OCI-LY7 (cell line): Measurements from ENCODE around the gene EPS8L2.

Experiments used
- EZH2phosphoT487 ChIP-seq: fragments of 200-600 bp; sonication (generic); IDR thresholded peaks from 2 replicates; pipeline ENCODE4 v1.6.1; 2018; ENCODE audit warnings: low read depth, borderline replicate concordance, mild to moderate bottlenecking, mixed run types, antibody characterized with exemption, low read length, moderate library complexity, mixed read lengths
- TF ChIP-seq, protein P1 (sequence below): fragments of 200-600 bp; sonication (generic); conservative IDR thresholded peaks from 2 replicates; pipeline ENCODE4 v1.5.1; 2014; ENCODE audit warnings: mild to moderate bottlenecking, antibody characterized with exemption, low read length, moderate library complexity, mixed read lengths

DNA sequence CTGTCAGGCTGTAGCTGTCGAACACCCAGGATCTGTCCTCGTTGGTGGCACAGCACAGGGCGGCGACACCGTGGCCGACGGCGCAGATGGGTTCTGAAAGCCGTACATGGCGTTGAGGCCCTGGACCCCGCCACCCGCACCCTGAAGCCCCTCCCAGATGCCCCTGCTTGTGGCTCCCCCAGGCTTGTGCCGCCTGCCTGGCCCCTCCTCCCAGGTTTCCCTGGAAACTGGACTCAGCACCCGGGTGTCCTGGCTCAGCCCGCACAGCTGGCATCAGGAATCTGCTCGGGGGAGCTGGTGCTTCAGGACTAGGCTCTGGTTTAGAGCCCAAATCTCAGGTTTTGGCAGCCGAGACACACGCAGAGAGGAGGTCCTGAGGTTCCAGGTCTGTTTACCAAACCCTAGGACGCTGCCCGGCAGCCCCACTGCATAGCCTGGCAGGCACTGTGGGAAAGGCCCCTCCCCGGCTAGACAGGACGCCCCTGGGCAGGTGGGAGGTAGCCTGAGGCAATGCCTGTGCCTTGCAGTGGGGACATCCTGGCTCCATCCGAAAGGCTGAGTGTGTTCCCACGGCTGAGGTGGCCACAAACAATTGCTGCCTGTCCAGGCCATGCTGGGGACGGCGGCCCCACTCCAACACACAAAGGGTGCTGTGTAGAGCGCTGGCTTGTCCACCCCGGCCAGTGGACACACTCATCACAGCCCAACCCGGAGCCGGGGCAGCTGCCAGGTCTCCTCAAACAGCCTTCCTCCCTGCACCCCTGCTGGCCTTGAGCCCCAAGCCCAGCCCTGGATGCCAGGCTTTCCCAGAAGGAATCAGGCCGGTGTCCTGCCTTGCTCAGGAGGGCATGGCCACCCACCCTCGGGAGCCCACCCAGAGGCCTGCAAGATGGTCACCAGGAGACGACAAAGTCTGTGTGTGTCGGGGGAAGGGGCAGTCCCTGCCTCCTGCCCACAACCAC lies 66.7 kb downstream of the EPS8L2 start:
- TF ChIP-seq, protein P1, sequence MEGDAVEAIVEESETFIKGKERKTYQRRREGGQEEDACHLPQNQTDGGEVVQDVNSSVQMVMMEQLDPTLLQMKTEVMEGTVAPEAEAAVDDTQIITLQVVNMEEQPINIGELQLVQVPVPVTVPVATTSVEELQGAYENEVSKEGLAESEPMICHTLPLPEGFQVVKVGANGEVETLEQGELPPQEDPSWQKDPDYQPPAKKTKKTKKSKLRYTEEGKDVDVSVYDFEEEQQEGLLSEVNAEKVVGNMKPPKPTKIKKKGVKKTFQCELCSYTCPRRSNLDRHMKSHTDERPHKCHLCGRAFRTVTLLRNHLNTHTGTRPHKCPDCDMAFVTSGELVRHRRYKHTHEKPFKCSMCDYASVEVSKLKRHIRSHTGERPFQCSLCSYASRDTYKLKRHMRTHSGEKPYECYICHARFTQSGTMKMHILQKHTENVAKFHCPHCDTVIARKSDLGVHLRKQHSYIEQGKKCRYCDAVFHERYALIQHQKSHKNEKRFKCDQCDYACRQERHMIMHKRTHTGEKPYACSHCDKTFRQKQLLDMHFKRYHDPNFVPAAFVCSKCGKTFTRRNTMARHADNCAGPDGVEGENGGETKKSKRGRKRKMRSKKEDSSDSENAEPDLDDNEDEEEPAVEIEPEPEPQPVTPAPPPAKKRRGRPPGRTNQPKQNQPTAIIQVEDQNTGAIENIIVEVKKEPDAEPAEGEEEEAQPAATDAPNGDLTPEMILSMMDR = no peak
- no peak for TF ChIP-seq EZH2phosphoT487
